ENCODE results near the gene FNDC3B.

GRCh38 chr3:172181932-172182586 is 142.7 kb downstream of the FNDC3B start:
- TF ChIP-seq CTCF (IDR thresholded peaks at IDR 0.05 in 2 of 3, conservative IDR thresholded peaks at IDR 0.05 in 1 of 3; ENCODE audit: insufficient read depth in 2 of 3, low read depth in 1 of 3, low read length in 3 of 3): no peak
- no peak for TF ChIP-seq CHD7 (IDR thresholded peaks at IDR 0.05; ENCODE audit: low read depth, low read length)
- no peak for TF ChIP-seq SP2 (IDR thresholded peaks at IDR 0.05; ENCODE audit: extremely low read depth, low read depth, low read length, poor library complexity, severe bottlenecking)
- no peak for TF ChIP-seq POLR2A (conservative IDR thresholded peaks at IDR 0.05)
- TF ChIP-seq REST (IDR thresholded peaks at IDR 0.05; ENCODE audit: borderline replicate concordance): no peak
- no peak for TF ChIP-seq REST (CRISPR knock-in tag; IDR thresholded peaks at IDR 0.05; ENCODE audit: low read depth)
- TF ChIP-seq CBX8 (IDR thresholded peaks at IDR 0.05; ENCODE audit: borderline replicate concordance, extremely low read depth, low read depth, low read length, poor library complexity, severe bottlenecking): no peak
- no peak for TF ChIP-seq MAFF (IDR thresholded peaks at IDR 0.05; ENCODE audit: low read length)
- no peak for TF ChIP-seq CHD2 (IDR thresholded peaks at IDR 0.05; ENCODE audit: low read depth, low read length)
- no peak for TF ChIP-seq ZNF324 (CRISPR knock-in tag; IDR thresholded peaks at IDR 0.05)
- no peak for TF ChIP-seq KLF10 (CRISPR knock-in tag; IDR thresholded peaks at IDR 0.05)
